CD4-positive, alpha-beta T cell (primary cell): ENCODE results near the gene MRPL52. TPM values are rescaled to one million over a fixed set of nuclear protein-coding genes. Genes with fewer than 3 reads are reported as not detected.

Experiments used
- ATAC-seq: fragments of 200-7000 bp; cut with Tn5 transposase; one replicate; pipeline ENCODE4 v1.10.0; 2022; ENCODE audit warnings: mild to moderate bottlenecking; ENCODE audit not compliant: poor library complexity
- CTCF ChIA-PET: fragments of 350-600 bp; sonication (Branson Sonifier 250); formaldehyde crosslinking; loops from one replicate; lab custom pipeline; 2021; ENCODE audit warnings: antibody characterized with exemption, inconsistent platforms; lab: Charles Lee
- POLR2A ChIA-PET: fragments of 350-600 bp; sonication (Branson Sonifier 250); formaldehyde crosslinking; loops from one replicate; lab custom pipeline; 2021; ENCODE audit warnings: antibody characterized with exemption, inconsistent platforms; lab: Charles Lee
- DNase-seq, 14 experiments: peaks; one replicate each; pipeline ENCODE4 v3.0.0-alpha.2; 2013 to 2020; ENCODE audit warnings: mixed read lengths in 2 of 14
- H3K27ac ChIP-seq, 2 donors: one replicate each; pipeline versions ENCODE4 v1.5.1 to v1.7.0; 2013; ENCODE audit warnings: low read length in 2 of 2, low read depth in 1 of 2, mild to moderate bottlenecking in 1 of 2
- H3K27me3 ChIP-seq, 2 experiments: 1 replicate in 1 of 2; 2 replicates in 1 of 2; pipeline versions ENCODE4 v1.6.1 to v1.7.0; 2013; ENCODE audit warnings: low read length in 2 of 2, control low read depth in 1 of 2, mild to moderate bottlenecking in 1 of 2, moderate library complexity in 1 of 2; ENCODE audit not compliant: insufficient read depth in 2 of 2, control insufficient read depth in 1 of 2
- H3K36me3 ChIP-seq: one replicate; pipeline ENCODE4 v1.6.1; 2013; ENCODE audit warnings: low read length, control low read depth; ENCODE audit not compliant: insufficient read depth
- H3K4me1 ChIP-seq: one replicate; pipeline ENCODE4 v1.6.1; 2013; ENCODE audit warnings: low read length, control low read depth; ENCODE audit not compliant: insufficient read depth
- H3K4me3 ChIP-seq: one replicate; pipeline ENCODE4 v1.5.1; 2013; ENCODE audit warnings: mild to moderate bottlenecking, low read length, moderate library complexity
- H3K9me3 ChIP-seq, 2 experiments: 1 replicate in 1 of 2; 2 replicates in 1 of 2; pipeline versions ENCODE4 v1.6.1 to v1.7.0; 2013; ENCODE audit warnings: low read length in 2 of 2, mild to moderate bottlenecking in 2 of 2, control low read depth in 1 of 2, moderate library complexity in 1 of 2; ENCODE audit not compliant: control insufficient read depth in 1 of 2, insufficient read depth in 1 of 2
- H3K27ac Mint-ChIP-seq: one replicate; pipeline ENCODE4 v1.8.0; 2020; ENCODE audit warnings: mixed read lengths
- H3K27me3 Mint-ChIP-seq: one replicate; pipeline ENCODE4 v1.8.0; 2021; ENCODE audit warnings: mixed read lengths
- H3K36me3 Mint-ChIP-seq: one replicate; pipeline ENCODE4 v1.8.0; 2021; ENCODE audit warnings: low read depth, mixed read lengths
- H3K4me1 Mint-ChIP-seq: one replicate; pipeline ENCODE4 v1.8.0; 2021; ENCODE audit warnings: low read depth, mixed read lengths
- H3K4me3 Mint-ChIP-seq: one replicate; pipeline ENCODE4 v1.8.0; 2020; ENCODE audit warnings: mild to moderate bottlenecking, mixed read lengths
- H3K9me3 Mint-ChIP-seq: one replicate; pipeline ENCODE4 v1.8.0; 2020; ENCODE audit warnings: mixed read lengths
- intact Hi-C, 2 experiments: fragments of 100-400 bp; cut with DNase I in 1 of 2; cut with micrococcal nuclease in 1 of 2; formaldehyde crosslinking; loops; one replicate each; pipeline versions ENCODE4 v1.15.1 to v1.9.0; 2023 to 2025; cut with DNase I, micrococcal nuclease
- total RNA-seq, 174 experiments: library from RNA in 2 of 174; stranded (reverse) in 2 of 174; gene quantifications; one replicate each; pipeline ENCODE4 v1.2.3 and lab custom pipeline; 2021 to 2026
- TF ChIP-seq, protein P1 (sequence below): fragments of 200-600 bp; IDR thresholded peaks from one replicate; pipeline ENCODE4 v1.8.0; 2022; ENCODE audit warnings: antibody characterized with exemption, mild to moderate bottlenecking

Gene MRPL52
- total RNA-seq, 2 experiments from 2014 or later = 27.6 to 29.4 TPM

GRCh38 chr14:22781301-22781991, 48.2 kb upstream of the MRPL52 start:
- Mint-ChIP-seq H3K36me3 (no peaks in the 10 kb centered on the region), H3K27ac (no peak overlapping the region), H3K4me1 (no peaks in the 10 kb centered on the region), H3K4me3 (no peak overlapping the region), H3K9me3 (no peaks in the 10 kb centered on the region), H3K27me3 (no peaks in the 10 kb centered on the region)
- Histone ChIP-seq H3K4me1 (no peaks in the 10 kb centered on the region), H3K4me3 (no peak overlapping the region), H3K27me3 (no peaks in the 10 kb centered on the region), H3K36me3 (no peaks in the 10 kb centered on the region), H3K9me3 (no peaks in the 10 kb centered on the region), H3K27ac (no peak overlapping the region)
- ChIA-PET CTCF (no interaction called here), POLR2A (no interaction called here)
- TF ChIP-seq, protein P1, sequence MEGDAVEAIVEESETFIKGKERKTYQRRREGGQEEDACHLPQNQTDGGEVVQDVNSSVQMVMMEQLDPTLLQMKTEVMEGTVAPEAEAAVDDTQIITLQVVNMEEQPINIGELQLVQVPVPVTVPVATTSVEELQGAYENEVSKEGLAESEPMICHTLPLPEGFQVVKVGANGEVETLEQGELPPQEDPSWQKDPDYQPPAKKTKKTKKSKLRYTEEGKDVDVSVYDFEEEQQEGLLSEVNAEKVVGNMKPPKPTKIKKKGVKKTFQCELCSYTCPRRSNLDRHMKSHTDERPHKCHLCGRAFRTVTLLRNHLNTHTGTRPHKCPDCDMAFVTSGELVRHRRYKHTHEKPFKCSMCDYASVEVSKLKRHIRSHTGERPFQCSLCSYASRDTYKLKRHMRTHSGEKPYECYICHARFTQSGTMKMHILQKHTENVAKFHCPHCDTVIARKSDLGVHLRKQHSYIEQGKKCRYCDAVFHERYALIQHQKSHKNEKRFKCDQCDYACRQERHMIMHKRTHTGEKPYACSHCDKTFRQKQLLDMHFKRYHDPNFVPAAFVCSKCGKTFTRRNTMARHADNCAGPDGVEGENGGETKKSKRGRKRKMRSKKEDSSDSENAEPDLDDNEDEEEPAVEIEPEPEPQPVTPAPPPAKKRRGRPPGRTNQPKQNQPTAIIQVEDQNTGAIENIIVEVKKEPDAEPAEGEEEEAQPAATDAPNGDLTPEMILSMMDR = no peak
- intact Hi-C loops = no loop called here
- ATAC-seq (no peak), DNase-seq (no peak)

DNA sequence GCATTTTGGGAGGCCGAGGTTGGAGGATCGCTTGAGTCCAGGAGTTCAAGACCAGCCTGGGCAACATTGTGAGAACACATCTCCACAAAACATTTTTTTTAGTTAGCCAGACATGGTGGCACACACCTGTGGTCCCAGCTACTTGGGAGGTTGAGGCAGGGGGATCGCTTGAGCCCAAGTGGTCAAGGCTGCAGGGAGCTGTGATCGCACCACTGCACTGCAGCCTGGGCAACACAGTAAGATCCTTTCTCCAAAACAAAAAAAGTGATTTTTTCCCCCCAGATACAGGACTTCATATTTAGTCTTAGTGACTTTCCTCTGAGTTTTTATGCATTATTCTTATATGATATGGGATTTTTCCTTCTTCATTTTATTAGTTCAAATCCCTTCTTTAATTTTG, 43.0 kb upstream of the MRPL52 start:
- Histone ChIP-seq H3K4me3 (no peak overlapping the region), H3K4me1 (no peaks in the 10 kb centered on the region), H3K36me3 (no peaks in the 10 kb centered on the region), H3K9me3 (no peaks in the 10 kb centered on the region), H3K27me3 (no peaks in the 10 kb centered on the region), H3K27ac (no peak overlapping the region)
- CTCF ChIA-PET = no interaction called here
- intact Hi-C loops = no loop called here
- TF ChIP-seq, protein P1 = no peak
- Mint-ChIP-seq H3K9me3 (no peaks in the 10 kb centered on the region), H3K4me3 (no peak overlapping the region), H3K4me1 (no peaks in the 10 kb centered on the region), H3K36me3 (no peaks in the 10 kb centered on the region), H3K27me3 (no peaks in the 10 kb centered on the region), H3K27ac (no peak overlapping the region)
- POLR2A ChIA-PET = no interaction called here
- DNase-seq (no peak), ATAC-seq (no peak)

GRCh38 chr14:22791301-22791700, 38.4 kb upstream of the MRPL52 start:
- H3K4me1 Mint-ChIP-seq = no peaks in the 10 kb centered on the region

More at GRCh38 chr14:22791301-22791700, 38.4 kb upstream of the MRPL52 start:
- DNase-seq = peak in 2 of 14 experiments; percentile 41 to 61
- CTCF ChIA-PET = no interaction called here
- Histone ChIP-seq H3K36me3 (no peaks in the 10 kb centered on the region), H3K9me3 (no peaks in the 10 kb centered on the region), H3K27ac (no peak overlapping the region), H3K4me1 (no peaks in the 10 kb centered on the region), H3K4me3 (no peak overlapping the region), H3K27me3 (no peaks in the 10 kb centered on the region)
- intact Hi-C loops = no loop called here
- POLR2A ChIA-PET = interaction anchor here (1.3 kb wide), 1 partner anchor 24 kb away, joined by 3 read pairs; no protein-coding TSS in a partner anchor
- H3K27me3 Mint-ChIP-seq = peaks cover under 1% of the 10 kb centered on the region
- no peak overlapping the region for H3K4me3 Mint-ChIP-seq
- no peak for ATAC-seq
- TF ChIP-seq, protein P1 = no peak
- H3K36me3 Mint-ChIP-seq = no peaks in the 10 kb centered on the region
- no peaks in the 10 kb centered on the region for H3K9me3 Mint-ChIP-seq
- no peak overlapping the region for H3K27ac Mint-ChIP-seq
